Activated T-helper 9 cell treated with anti-CD3 and anti-CD28 coated beads, Interleukin-2, amount 50 U/mL, for 16 hours (primary cell): ENCODE measurements around the gene RGMA.
"Not testable (repeated sequence)": the region's sequence is repeated elsewhere in the genome, so short reads cannot be mapped to it uniquely, and the experiment has no call there.

Experiments
- DNase-seq: peaks from one replicate; pipeline ENCODE4 v3.0.0-alpha.2; 2020; ENCODE audit warnings: low read depth

Gene RGMA

GRCh38 chr15:93048426-93048721, 40.6 kb downstream of the RGMA start:
- no peak for DNase-seq

- DNase-seq = no peak
Observed at GRCh38 chr15:93047621-93048425, 41.2 kb downstream of the RGMA start.

- no peak for DNase-seq
Observed at GRCh38 chr15:93046721-93047120, 42.3 kb downstream of the RGMA start.

- DNase-seq = no peak
Observed at GRCh38 chr15:93046120-93046519, 42.9 kb downstream of the RGMA start.

- no peak for DNase-seq
Observed at GRCh38 chr15:93045191-93045785, 43.7 kb downstream of the RGMA start.

- DNase-seq = no peak
Observed at GRCh38 chr15:93044301-93045190, 44.5 kb downstream of the RGMA start.

GRCh38 chr15:93043621-93044300, 45.2 kb downstream of the RGMA start:
- DNase-seq = no peak

GRCh38 chr15:93042691-93043378, 46.2 kb downstream of the RGMA start:
- DNase-seq = no peak

- no peak for DNase-seq
Observed at GRCh38 chr15:93042211-93042610, 46.8 kb downstream of the RGMA start.

- DNase-seq = no peak
Observed at GRCh38 chr15:93041159-93041547, 47.9 kb downstream of the RGMA start.

GRCh38 chr15:93040288-93041158, 48.5 kb downstream of the RGMA start:
- no peak for DNase-seq

GRCh38 chr15:93039562-93040287, 49.3 kb downstream of the RGMA start:
- not testable (repeated sequence) for DNase-seq

GRCh38 chr15:93037820-93038705, 50.9 kb downstream of the RGMA start:
- DNase-seq = no peak

- DNase-seq = no peak
Observed at GRCh38 chr15:93036951-93037819, 51.8 kb downstream of the RGMA start.

- DNase-seq = peak; percentile 28
Observed at GRCh38 chr15:93035953-93036810, 52.8 kb downstream of the RGMA start.

- DNase-seq = no peak
Observed at GRCh38 chr15:93035092-93035915, 53.7 kb downstream of the RGMA start.
